Measurements from ENCODE around the gene KDELR3. TPM values are rescaled to one million over a fixed set of nuclear protein-coding genes. Genes with fewer than 3 reads are reported as not detected.

KDELR3 gene
- total RNA-seq, 3 donors from 2014 or later (not counting 1 experiment from before 2014, with no cell fraction given) = 0.25 TPM; not detected in 2

DNA sequence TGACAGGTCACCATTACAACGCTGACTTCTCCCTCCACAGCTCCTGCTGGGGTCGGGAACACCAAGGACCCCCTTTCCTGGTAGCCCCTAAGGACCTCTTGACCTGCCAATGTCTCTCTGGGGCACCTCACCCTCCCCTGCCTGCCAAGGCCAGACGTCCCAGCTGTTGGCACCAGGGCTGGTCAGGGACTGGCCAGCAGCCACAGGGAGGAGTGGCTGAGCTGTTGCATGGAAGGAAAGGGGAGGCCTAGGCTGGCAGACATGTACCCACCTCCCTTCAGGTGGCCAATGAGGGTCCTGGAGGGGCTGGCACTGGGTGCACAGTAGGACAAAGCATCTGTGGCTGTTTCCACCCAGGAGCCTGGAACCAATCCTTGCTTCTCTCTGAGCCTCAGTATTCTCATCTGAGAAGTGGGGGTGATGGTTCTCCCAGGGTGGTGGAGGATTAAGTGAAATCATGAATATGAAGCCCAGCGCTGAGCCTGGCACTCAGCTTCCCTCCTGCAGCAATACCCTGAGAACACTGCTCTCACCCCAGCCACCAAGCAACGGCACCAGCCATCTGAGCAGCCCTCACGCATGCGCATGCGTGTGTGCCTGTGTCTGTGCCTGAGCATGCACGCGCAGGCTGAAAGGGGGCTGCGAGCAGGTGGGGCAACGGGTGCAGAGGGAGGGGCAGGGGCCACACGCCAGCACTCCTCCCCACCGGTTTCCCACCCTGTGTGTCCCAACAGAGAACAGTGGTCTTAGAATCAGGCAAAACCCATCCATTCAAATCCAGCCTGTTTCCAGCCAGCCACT, 18.8 kb upstream of the KDELR3 start:
- Histone ChIP-seq H3K9me3 (ENCODE audit: control insufficient read depth, insufficient read depth, low read length) (no peaks in the 10 kb centered on the region), H3K36me3 (ENCODE audit: control insufficient read depth, insufficient read depth, low read length) (no peaks in the 10 kb centered on the region), H3K4me1 (ENCODE audit: control insufficient read depth, insufficient read depth, low read length) (peaks cover 2% of the 10 kb centered on the region), H3K27ac (ENCODE audit: low read length) (no peak overlapping the region), H3K27me3 (ENCODE audit: control insufficient read depth, insufficient read depth, low read length) (peaks cover 9% of the 10 kb centered on the region), H3K4me3 (ENCODE audit: low read length) (no peak overlapping the region)
- Mint-ChIP-seq H3K27me3 (ENCODE audit: low read depth in 2 of 2) (peaks cover 30 to 33% of the 10 kb centered on the region in 2 donors), H3K9me3 (no peaks in the 10 kb centered on the region), H3K27ac (no peak overlapping the region), H3K4me3 (no peak overlapping the region), H3K36me3 (no peaks in the 10 kb centered on the region), H3K4me1 (peaks cover 0 to 1% of the 10 kb centered on the region in 2 donors)
- ATAC-seq = no peak
- intact Hi-C loops (cut with micrococcal nuclease) = no loop called here
- no peak for DNase-seq
- WGBS (ENCODE audit: insufficient coverage) = 82% methylated on average over 14 of the region's 14 CpGs
- TF ChIP-seq, protein P1, sequence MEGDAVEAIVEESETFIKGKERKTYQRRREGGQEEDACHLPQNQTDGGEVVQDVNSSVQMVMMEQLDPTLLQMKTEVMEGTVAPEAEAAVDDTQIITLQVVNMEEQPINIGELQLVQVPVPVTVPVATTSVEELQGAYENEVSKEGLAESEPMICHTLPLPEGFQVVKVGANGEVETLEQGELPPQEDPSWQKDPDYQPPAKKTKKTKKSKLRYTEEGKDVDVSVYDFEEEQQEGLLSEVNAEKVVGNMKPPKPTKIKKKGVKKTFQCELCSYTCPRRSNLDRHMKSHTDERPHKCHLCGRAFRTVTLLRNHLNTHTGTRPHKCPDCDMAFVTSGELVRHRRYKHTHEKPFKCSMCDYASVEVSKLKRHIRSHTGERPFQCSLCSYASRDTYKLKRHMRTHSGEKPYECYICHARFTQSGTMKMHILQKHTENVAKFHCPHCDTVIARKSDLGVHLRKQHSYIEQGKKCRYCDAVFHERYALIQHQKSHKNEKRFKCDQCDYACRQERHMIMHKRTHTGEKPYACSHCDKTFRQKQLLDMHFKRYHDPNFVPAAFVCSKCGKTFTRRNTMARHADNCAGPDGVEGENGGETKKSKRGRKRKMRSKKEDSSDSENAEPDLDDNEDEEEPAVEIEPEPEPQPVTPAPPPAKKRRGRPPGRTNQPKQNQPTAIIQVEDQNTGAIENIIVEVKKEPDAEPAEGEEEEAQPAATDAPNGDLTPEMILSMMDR (IDR thresholded peaks at IDR 0.05) = no peak

DNA sequence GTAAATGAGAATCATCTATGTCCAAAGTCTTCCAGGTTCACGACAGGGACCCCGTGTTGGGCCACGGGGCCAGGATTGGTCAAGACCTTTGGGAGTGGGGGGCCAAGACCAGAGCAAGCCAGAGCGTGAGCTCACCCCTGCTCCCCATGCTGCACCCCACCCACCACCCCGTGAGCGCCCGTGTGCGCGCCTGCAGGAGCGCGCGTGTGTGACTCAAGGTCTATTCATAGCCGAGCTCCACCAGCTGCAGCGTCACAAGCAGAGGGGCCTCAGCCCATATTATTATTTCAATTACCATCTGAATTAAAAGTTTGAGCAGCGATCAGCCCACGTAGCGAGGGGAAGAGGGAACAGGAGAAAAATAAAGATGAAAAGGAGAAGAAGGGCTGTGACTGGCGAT, 18.1 kb upstream of the KDELR3 start:
- H3K36me3 ChIP-seq (ENCODE audit: control insufficient read depth, insufficient read depth, low read length) = no peaks in the 10 kb centered on the region
- no peak overlapping the region for H3K4me3 ChIP-seq (ENCODE audit: low read length)
- H3K9me3 ChIP-seq (ENCODE audit: control insufficient read depth, insufficient read depth, low read length) = no peaks in the 10 kb centered on the region
- H3K27ac Mint-ChIP-seq = no peak overlapping the region
- no peak overlapping the region for H3K27ac ChIP-seq (ENCODE audit: low read length)
- 77% methylated on average over 17 of the region's 18 CpGs for WGBS (ENCODE audit: insufficient coverage)
- H3K27me3 ChIP-seq (ENCODE audit: control insufficient read depth, insufficient read depth, low read length) = peaks cover 13% of the 10 kb centered on the region
- TF ChIP-seq, protein P1 (IDR thresholded peaks at IDR 0.05) = no peak
- peaks cover 0 to 4% of the 10 kb centered on the region in 2 donors for H3K4me1 Mint-ChIP-seq
- H3K36me3 Mint-ChIP-seq = no peaks in the 10 kb centered on the region
- ATAC-seq (no peak), DNase-seq (no peak)
- H3K9me3 Mint-ChIP-seq = no peaks in the 10 kb centered on the region
- H3K4me1 ChIP-seq (ENCODE audit: control insufficient read depth, insufficient read depth, low read length) = peaks cover 7% of the 10 kb centered on the region
- intact Hi-C loops (cut with micrococcal nuclease) = no loop called here
- H3K27me3 Mint-ChIP-seq (ENCODE audit: low read depth in 2 of 2) = peaks cover 32 to 33% of the 10 kb centered on the region in 2 donors
- H3K4me3 Mint-ChIP-seq = no peak overlapping the region

DNA sequence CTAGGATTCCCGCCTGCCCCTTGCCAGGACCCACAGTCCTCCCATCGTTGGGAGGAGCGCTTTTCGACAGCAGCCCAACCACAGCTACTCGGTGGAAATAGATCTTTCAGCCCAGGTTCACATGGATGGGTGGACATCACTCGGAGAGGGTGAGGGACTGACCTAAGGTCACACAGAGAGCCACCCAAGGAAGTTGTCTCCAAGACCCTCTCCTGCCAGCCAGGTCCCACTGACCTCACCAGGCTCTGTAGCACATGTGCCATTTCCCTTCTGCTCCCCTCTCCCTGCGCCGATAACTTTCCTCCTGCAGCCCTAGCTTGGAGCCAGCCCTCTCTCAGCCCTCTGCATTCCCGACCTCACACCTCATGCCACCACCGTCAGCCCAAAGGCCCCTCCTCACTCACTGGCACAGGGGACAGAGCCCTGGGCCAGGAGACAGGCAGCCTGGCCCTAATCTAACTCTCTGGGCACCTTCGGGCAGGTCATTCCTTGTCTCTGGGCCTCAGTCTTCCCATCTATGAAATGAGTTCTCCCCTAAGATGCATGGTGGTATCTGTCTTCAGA, 17.6 kb upstream of the KDELR3 start:
- H3K4me3 Mint-ChIP-seq = no peak overlapping the region
- no peak overlapping the region for H3K27ac Mint-ChIP-seq
- peaks cover 31 to 33% of the 10 kb centered on the region in 2 donors for H3K27me3 Mint-ChIP-seq (ENCODE audit: low read depth in 2 of 2)
- peaks cover 13% of the 10 kb centered on the region for H3K27me3 ChIP-seq (ENCODE audit: control insufficient read depth, insufficient read depth, low read length)
- intact Hi-C loops (cut with micrococcal nuclease) = no loop called here
- H3K9me3 ChIP-seq (ENCODE audit: control insufficient read depth, insufficient read depth, low read length) = no peaks in the 10 kb centered on the region
- TF ChIP-seq, protein P1 (IDR thresholded peaks at IDR 0.05) = no peak
- no peak for DNase-seq
- H3K4me1 ChIP-seq (ENCODE audit: control insufficient read depth, insufficient read depth, low read length) = peaks cover 7% of the 10 kb centered on the region
- ATAC-seq = no peak
- H3K4me3 ChIP-seq (ENCODE audit: low read length) = no peak overlapping the region
- H3K4me1 Mint-ChIP-seq = peaks cover 0 to 4% of the 10 kb centered on the region in 2 donors
- no peaks in the 10 kb centered on the region for H3K36me3 Mint-ChIP-seq
- H3K27ac ChIP-seq (ENCODE audit: low read length) = no peak overlapping the region
- WGBS (ENCODE audit: insufficient coverage) = 68% methylated on average over 11 of the region's 11 CpGs
- no peaks in the 10 kb centered on the region for H3K36me3 ChIP-seq (ENCODE audit: control insufficient read depth, insufficient read depth, low read length)
- H3K9me3 Mint-ChIP-seq = no peaks in the 10 kb centered on the region

All from natural killer cell (primary cell).